ENCODE measurements around the gene GDF2. TPM values are rescaled to one million over a fixed set of nuclear protein-coding genes. Genes with fewer than 3 reads are reported as not detected.

GDF2 gene
- total and polyA plus RNA-seq, 4 experiments from 2014 or later: not detected

DNA sequence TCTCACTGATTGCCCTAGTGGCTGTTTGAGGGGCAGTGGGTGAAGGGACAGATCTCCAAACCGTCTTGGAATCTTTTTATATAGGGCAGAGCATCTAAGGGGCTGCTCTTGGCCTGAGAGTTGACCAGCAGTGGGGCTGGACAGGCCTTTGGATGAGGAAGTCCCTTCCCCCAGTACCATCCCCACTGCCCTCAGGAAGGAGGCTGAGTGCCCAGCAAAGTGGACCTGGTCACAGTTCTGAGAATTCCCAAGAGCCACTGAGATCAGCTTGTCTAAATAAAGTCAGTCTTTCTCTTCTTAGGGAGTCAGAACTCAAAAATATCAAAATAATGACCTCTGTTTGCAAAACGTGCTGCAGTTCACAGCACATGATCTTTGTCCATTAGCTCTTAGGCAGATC, 16.7 kb upstream of the GDF2 start:
- no peaks in the 10 kb centered on the region for H3K9me3 Mint-ChIP-seq
- POLR2A ChIA-PET (ENCODE audit: partially characterized antibody): interaction anchor here (1.0 kb wide), 1 partner anchor 28 kb away, joined by 3 read pairs; no protein-coding TSS in a partner anchor
- Histone ChIP-seq H3K4me3 (ENCODE audit: low read length in 2 of 2) (no peak overlapping the region), H3K9me3 (ENCODE audit: control insufficient read depth in 1 of 2, low read length in 2 of 2) (no peaks in the 10 kb centered on the region), H3K36me3 (ENCODE audit: insufficient read depth, low read length) (no peaks in the 10 kb centered on the region), H3K27ac (ENCODE audit: low read depth, low read length) (no peak overlapping the region), H3K27me3 (ENCODE audit: insufficient read depth, low read length) (no peaks in the 10 kb centered on the region), H3K4me1 (ENCODE audit: insufficient read depth, low read length) (peaks cover 19% of the 10 kb centered on the region)
- peaks cover 13 to 51% (median 31%) of the 10 kb centered on the region in 4 donors for H3K4me1 Mint-ChIP-seq
- intact Hi-C loops (cut with micrococcal nuclease): no loop called here
- peak overlapping the region in 1 of 7 donors; percentile 51 for H3K27ac Mint-ChIP-seq
- no peak overlapping the region for H3K4me3 Mint-ChIP-seq
- DNase-seq: no peak
- peaks cover 0 to 10% of the 10 kb centered on the region in 2 donors for H3K27me3 Mint-ChIP-seq
- CTCF ChIA-PET (ENCODE audit: partially characterized antibody): interaction anchor here (0.9 to 2.2 kb wide), 3 partner anchors 8 to 281 kb away, joined by 3 to 18 read pairs (median 4); no protein-coding TSS in a partner anchor
- no peaks in the 10 kb centered on the region for H3K36me3 Mint-ChIP-seq

DNA sequence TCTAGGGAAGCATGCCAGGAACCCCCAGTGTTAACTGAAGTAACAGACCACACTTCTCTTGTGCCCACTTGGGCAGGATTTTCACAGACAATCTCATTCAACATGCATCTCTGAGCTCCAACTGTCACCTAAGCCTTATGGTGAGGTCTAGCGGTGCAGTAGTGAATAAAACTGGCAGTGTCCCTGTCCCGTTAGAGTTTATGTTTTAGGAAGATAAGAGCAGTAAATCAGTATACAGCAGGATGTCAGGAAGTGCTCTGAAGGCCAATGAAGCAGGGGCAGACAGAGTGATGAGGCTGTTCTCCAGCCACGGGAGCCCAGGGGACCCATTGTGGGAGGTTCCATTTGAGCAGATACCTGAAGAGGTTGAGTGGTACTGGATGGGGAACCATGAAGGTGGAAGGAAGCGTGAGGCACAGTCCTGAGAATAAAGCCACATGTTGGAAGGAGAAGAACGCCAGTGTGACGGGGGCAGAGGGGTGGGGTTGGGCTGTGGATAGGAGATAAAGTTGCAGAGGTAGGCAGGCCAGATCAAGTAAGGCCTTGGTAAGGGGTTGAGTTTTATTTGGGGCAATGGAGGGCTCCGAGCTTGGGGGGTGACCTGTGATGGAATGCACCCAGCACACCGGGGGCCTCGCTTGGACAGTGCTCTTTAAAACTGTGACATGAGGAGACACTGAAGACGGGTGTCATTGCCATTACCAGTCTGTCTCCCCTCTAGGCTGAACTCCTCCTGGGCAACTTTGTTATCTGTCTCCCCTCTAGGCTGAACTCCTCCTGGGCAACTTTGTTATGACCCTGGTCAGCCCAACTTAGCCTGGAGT, 15.7 kb upstream of the GDF2 start:
- Histone ChIP-seq H3K4me1 (ENCODE audit: insufficient read depth, low read length) (peaks cover 22% of the 10 kb centered on the region), H3K9me3 (ENCODE audit: control insufficient read depth in 1 of 2, low read length in 2 of 2) (no peaks in the 10 kb centered on the region), H3K27ac (ENCODE audit: low read depth, low read length) (no peak overlapping the region), H3K27me3 (ENCODE audit: insufficient read depth, low read length) (no peaks in the 10 kb centered on the region), H3K36me3 (ENCODE audit: insufficient read depth, low read length) (no peaks in the 10 kb centered on the region), H3K4me3 (ENCODE audit: low read length in 2 of 2) (no peak overlapping the region)
- Mint-ChIP-seq H3K4me1 (peaks cover 18 to 55% (median 36%) of the 10 kb centered on the region in 4 donors), H3K36me3 (no peaks in the 10 kb centered on the region), H3K4me3 (no peak overlapping the region), H3K27me3 (peaks cover 0 to 7% of the 10 kb centered on the region in 2 donors), H3K27ac (peak overlapping the region in 2 of 7 donors; percentile 16 to 53), H3K9me3 (no peaks in the 10 kb centered on the region)
- ChIA-PET CTCF (ENCODE audit: partially characterized antibody) (interaction anchor here (0.9 to 2.2 kb wide), 4 partner anchors 9 to 282 kb away, joined by 3 to 18 read pairs (median 8); no protein-coding TSS in a partner anchor), POLR2A (ENCODE audit: partially characterized antibody) (interaction anchor here (1.0 kb wide), 1 partner anchor 29 kb away, joined by 3 read pairs; no protein-coding TSS in a partner anchor)
- intact Hi-C loops (cut with micrococcal nuclease): no loop called here
- DNase-seq: no peak

DNA sequence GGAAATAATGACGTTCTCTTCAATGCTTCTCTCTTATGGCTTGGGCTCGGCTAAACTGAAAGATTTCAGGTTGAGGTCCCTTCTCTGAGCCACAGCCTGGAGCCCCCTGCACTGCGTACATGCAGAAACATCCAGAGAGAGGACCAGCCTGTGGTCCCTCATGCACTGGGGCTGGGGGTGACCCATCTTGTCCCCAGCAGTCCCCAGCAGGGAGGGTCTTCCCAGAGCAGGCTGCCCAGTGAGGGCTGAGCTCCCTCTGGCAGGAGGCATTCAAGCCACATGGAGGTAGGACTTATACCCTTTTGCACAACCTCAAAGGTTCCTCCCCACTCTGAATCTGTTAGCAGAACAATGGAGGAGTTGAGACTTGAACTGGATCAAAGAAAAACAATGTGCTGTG, 14.9 kb upstream of the GDF2 start:
- peaks cover 0 to 4% of the 10 kb centered on the region in 2 donors for H3K27me3 Mint-ChIP-seq
- no peak overlapping the region for H3K27ac ChIP-seq (ENCODE audit: low read depth, low read length)
- ChIA-PET CTCF (ENCODE audit: partially characterized antibody) (interaction anchor here (1.1 to 1.5 kb wide), 2 partner anchors 260 to 283 kb away, joined by 5 to 13 read pairs; no protein-coding TSS in a partner anchor), POLR2A (ENCODE audit: partially characterized antibody) (no interaction called here)
- no peaks in the 10 kb centered on the region for H3K9me3 ChIP-seq (ENCODE audit: control insufficient read depth in 1 of 2, low read length in 2 of 2)
- no peaks in the 10 kb centered on the region for H3K9me3 Mint-ChIP-seq
- no peaks in the 10 kb centered on the region for H3K36me3 ChIP-seq (ENCODE audit: insufficient read depth, low read length)
- H3K4me1 ChIP-seq (ENCODE audit: insufficient read depth, low read length): peaks cover 30% of the 10 kb centered on the region
- intact Hi-C loops (cut with micrococcal nuclease): no loop called here
- no peak overlapping the region for H3K4me3 ChIP-seq (ENCODE audit: low read length in 2 of 2)
- H3K4me1 Mint-ChIP-seq: peaks cover 21 to 54% (median 39%) of the 10 kb centered on the region in 4 donors
- H3K4me3 Mint-ChIP-seq: no peak overlapping the region
- DNase-seq: no peak
- no peaks in the 10 kb centered on the region for H3K36me3 Mint-ChIP-seq
- H3K27ac Mint-ChIP-seq: peak overlapping the region in 2 of 7 donors; percentile 18 to 36
- H3K27me3 ChIP-seq (ENCODE audit: insufficient read depth, low read length): no peaks in the 10 kb centered on the region

DNA sequence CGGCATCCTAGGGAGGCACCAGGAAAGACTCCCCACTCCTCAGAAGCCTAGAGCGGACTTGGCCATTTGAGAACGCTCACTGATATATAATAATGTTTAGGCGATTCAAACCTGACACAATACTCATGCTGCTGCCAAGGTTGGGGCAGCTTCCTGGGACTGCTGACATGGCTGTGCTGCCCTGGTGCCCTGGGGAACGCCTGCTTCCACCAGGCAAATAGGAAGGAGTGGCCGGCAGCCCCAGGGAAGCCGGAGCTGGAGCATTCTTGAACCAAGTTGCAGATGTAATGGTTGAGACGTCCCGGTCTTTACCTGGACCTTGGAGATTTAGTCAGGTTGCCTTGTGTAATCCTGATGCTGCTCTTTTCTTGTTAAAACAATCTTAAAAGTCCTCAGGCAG, 13.5 kb upstream of the GDF2 start:
- Mint-ChIP-seq H3K9me3 (no peaks in the 10 kb centered on the region), H3K36me3 (no peaks in the 10 kb centered on the region), H3K4me1 (peaks cover 21 to 51% (median 36%) of the 10 kb centered on the region in 4 donors), H3K4me3 (no peak overlapping the region), H3K27me3 (no peaks in the 10 kb centered on the region), H3K27ac (peak overlapping the region in 3 of 7 donors; percentile 30 to 76 (median 44))
- intact Hi-C loops (cut with micrococcal nuclease): no loop called here
- Histone ChIP-seq H3K36me3 (ENCODE audit: insufficient read depth, low read length) (no peaks in the 10 kb centered on the region), H3K27me3 (ENCODE audit: insufficient read depth, low read length) (no peaks in the 10 kb centered on the region), H3K27ac (ENCODE audit: low read depth, low read length) (no peak overlapping the region), H3K4me3 (ENCODE audit: low read length in 2 of 2) (no peak overlapping the region), H3K4me1 (ENCODE audit: insufficient read depth, low read length) (peaks cover 32% of the 10 kb centered on the region), H3K9me3 (ENCODE audit: control insufficient read depth in 1 of 2, low read length in 2 of 2) (no peaks in the 10 kb centered on the region)
- no peak for DNase-seq
- ChIA-PET CTCF (ENCODE audit: partially characterized antibody) (interaction anchor here (7.7 kb wide), 1 partner anchor 262 kb away, joined by 244 read pairs; no protein-coding TSS in a partner anchor), POLR2A (ENCODE audit: partially characterized antibody) (no interaction called here)

DNA sequence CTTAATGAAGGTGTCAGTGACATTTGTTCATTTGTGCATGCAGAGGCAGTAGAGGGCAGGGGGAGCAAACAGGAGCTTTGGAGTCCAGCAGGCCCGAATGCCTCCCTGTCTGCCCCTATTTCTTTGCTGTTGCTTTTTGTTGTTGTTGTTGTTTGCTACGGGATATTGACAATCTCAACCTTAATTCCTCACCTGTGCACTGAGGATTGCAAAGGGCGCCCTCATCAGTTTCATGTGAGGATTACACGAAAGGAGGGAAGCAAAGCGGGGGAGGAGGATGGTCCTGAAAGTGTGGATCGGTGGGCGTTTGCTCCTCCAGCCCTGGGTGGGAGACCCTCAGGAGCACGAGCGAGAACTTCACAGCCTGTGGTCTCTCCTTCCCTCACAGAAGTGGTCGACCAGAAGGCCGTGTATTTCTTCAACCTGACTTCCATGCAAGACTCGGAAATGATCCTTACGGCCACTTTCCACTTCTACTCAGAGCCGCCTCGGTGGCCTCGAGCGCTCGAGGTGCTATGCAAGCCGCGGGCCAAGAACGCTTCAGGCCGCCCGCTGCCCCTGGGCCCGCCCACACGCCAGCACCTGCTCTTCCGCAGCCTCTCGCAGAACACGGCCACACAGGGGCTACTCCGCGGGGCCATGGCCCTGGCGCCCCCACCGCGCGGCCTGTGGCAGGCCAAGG, 12.7 kb upstream of the GDF2 start:
- H3K9me3 Mint-ChIP-seq: no peaks in the 10 kb centered on the region
- no peaks in the 10 kb centered on the region for H3K36me3 Mint-ChIP-seq
- H3K4me3 Mint-ChIP-seq: peak overlapping the region in 1 of 8 donors; percentile 23
- H3K27me3 Mint-ChIP-seq: no peaks in the 10 kb centered on the region
- H3K4me3 ChIP-seq (ENCODE audit: low read length in 2 of 2): no peak overlapping the region
- peaks cover 32% of the 10 kb centered on the region for H3K4me1 ChIP-seq (ENCODE audit: insufficient read depth, low read length)
- H3K27ac ChIP-seq (ENCODE audit: low read depth, low read length): no peak overlapping the region
- H3K9me3 ChIP-seq (ENCODE audit: control insufficient read depth in 1 of 2, low read length in 2 of 2): no peaks in the 10 kb centered on the region
- H3K4me1 Mint-ChIP-seq: peaks cover 21 to 51% (median 35%) of the 10 kb centered on the region in 4 donors
- H3K27ac Mint-ChIP-seq: peak overlapping the region in 4 of 7 donors; percentile 2 to 66 (median 30)
- DNase-seq: no peak
- POLR2A ChIA-PET (ENCODE audit: partially characterized antibody): interaction anchor here (4.1 kb wide), 1 partner anchor 261 kb away, joined by 39 read pairs; no protein-coding TSS in a partner anchor
- CTCF ChIA-PET (ENCODE audit: partially characterized antibody): interaction anchor here (7.7 kb wide), 1 partner anchor 263 kb away, joined by 244 read pairs; no protein-coding TSS in a partner anchor
- no peaks in the 10 kb centered on the region for H3K27me3 ChIP-seq (ENCODE audit: insufficient read depth, low read length)
- intact Hi-C loops (cut with micrococcal nuclease): loop anchor here (2.0 kb wide), 1 partner anchor 49 kb away; no protein-coding TSS in a partner anchor
- no peaks in the 10 kb centered on the region for H3K36me3 ChIP-seq (ENCODE audit: insufficient read depth, low read length)

DNA sequence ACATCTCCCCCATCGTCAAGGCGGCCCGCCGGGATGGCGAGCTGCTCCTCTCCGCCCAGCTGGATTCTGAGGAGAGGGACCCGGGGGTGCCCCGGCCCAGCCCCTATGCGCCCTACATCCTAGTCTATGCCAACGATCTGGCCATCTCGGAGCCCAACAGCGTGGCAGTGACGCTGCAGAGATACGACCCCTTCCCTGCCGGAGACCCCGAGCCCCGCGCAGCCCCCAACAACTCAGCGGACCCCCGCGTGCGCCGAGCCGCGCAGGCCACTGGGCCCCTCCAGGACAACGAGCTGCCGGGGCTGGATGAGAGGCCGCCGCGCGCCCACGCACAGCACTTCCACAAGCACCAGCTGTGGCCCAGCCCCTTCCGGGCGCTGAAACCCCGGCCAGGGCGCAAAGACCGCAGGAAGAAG, 12.2 kb upstream of the GDF2 start:
- no peak overlapping the region for H3K4me3 ChIP-seq (ENCODE audit: low read length in 2 of 2)
- H3K36me3 Mint-ChIP-seq: no peaks in the 10 kb centered on the region
- peaks cover 21 to 47% (median 34%) of the 10 kb centered on the region in 4 donors for H3K4me1 Mint-ChIP-seq
- no peaks in the 10 kb centered on the region for H3K9me3 ChIP-seq (ENCODE audit: control insufficient read depth in 1 of 2, low read length in 2 of 2)
- no peaks in the 10 kb centered on the region for H3K27me3 Mint-ChIP-seq
- H3K4me3 Mint-ChIP-seq: no peak overlapping the region
- no peaks in the 10 kb centered on the region for H3K36me3 ChIP-seq (ENCODE audit: insufficient read depth, low read length)
- no peaks in the 10 kb centered on the region for H3K27me3 ChIP-seq (ENCODE audit: insufficient read depth, low read length)
- DNase-seq: no peak
- H3K9me3 Mint-ChIP-seq: no peaks in the 10 kb centered on the region
- peaks cover 32% of the 10 kb centered on the region for H3K4me1 ChIP-seq (ENCODE audit: insufficient read depth, low read length)
- CTCF ChIA-PET (ENCODE audit: partially characterized antibody): interaction anchor here (2.2 to 7.7 kb wide), 5 partner anchors 13 to 285 kb away, joined by 10 to 244 read pairs (median 21); no protein-coding TSS in a partner anchor
- intact Hi-C loops (cut with micrococcal nuclease): loop anchor here (2.0 kb wide), 1 partner anchor 49 kb away; no protein-coding TSS in a partner anchor
- H3K27ac Mint-ChIP-seq: no peak overlapping the region
- H3K27ac ChIP-seq (ENCODE audit: low read depth, low read length): no peak overlapping the region
- POLR2A ChIA-PET (ENCODE audit: partially characterized antibody): interaction anchor here (1.7 to 4.1 kb wide), 5 partner anchors 32 to 265 kb away, joined by 4 to 39 read pairs (median 11); no protein-coding TSS in a partner anchor
